Right ventricle myocardium inferior (tissue), 1 donor: ENCODE data around the gene EGFR. TPM values are rescaled to one million over a fixed set of nuclear protein-coding genes. Genes with fewer than 3 reads are reported as not detected.

Experiments
- ATAC-seq: fragments of 200-7000 bp; cut with Tn5 transposase; one replicate; pipeline ENCODE4 v1.9.1; 2020; ENCODE audit warnings: mild to moderate bottlenecking, moderate library complexity
- DNase-seq: peaks from one replicate; pipeline ENCODE4 v3.0.0; 2021; ENCODE audit errors: missing footprints
- intact Hi-C: fragments of 100-400 bp; cut with DNase I; formaldehyde crosslinking; loops from one replicate; pipeline ENCODE4 v1.11.0; 2022
- total RNA-seq: library from RNA; stranded (reverse); fragmentation: NEBNext Ultra II Directional; extraction: Animal tissue kit (Norgen Biotek cat#: 25700); gene quantifications from one replicate; pipeline ENCODE4 v1.2.1, GENCODE V29; 2021
- donor health status: DM: no; HTN: yes; CAD: no; lungs with severe emphysema.

The EGFR gene
- total RNA-seq, 1 donor from 2014 or later: 11.4 TPM

GRCh38 chr7:55140941-55141278 is 122.1 kb downstream of the EGFR start:
- intact Hi-C loops: no loop called here
- DNase-seq (no peak), ATAC-seq (peak; percentile 31)

GRCh38 chr7:55142919-55143600 is 124.2 kb downstream of the EGFR start:
- intact Hi-C loops: no loop called here

GRCh38 chr7:55144333-55145317 is 125.8 kb downstream of the EGFR start:
- DNase-seq (no peak), ATAC-seq (no peak)
- intact Hi-C loops: no loop called here

More at GRCh38 chr7:55142919-55143600, 124.2 kb downstream of the EGFR start:
- no peak for ATAC-seq
- DNase-seq: no peak

GRCh38 chr7:55145606-55146005 is 126.8 kb downstream of the EGFR start:
- no peak for DNase-seq
- no peak for ATAC-seq
- intact Hi-C loops: no loop called here

- intact Hi-C loops: no loop called here
- no peak for ATAC-seq
- DNase-seq: no peak
Observed at GRCh38 chr7:55147101-55147500, 128.3 kb downstream of the EGFR start.

- ATAC-seq: no peak
- intact Hi-C loops: no loop called here
- DNase-seq: no peak
Observed at GRCh38 chr7:55147736-55148135, 128.9 kb downstream of the EGFR start.

GRCh38 chr7:55148571-55148970 is 129.8 kb downstream of the EGFR start:
- ATAC-seq (no peak), DNase-seq (no peak)
- intact Hi-C loops: no loop called here

GRCh38 chr7:55149001-55149400 is 130.2 kb downstream of the EGFR start:
- ATAC-seq (no peak), DNase-seq (no peak)
- intact Hi-C loops: no loop called here

- DNase-seq (no peak), ATAC-seq (no peak)
- intact Hi-C loops: no loop called here
Observed at GRCh38 chr7:55150166-55150565, 131.3 kb downstream of the EGFR start.

- ATAC-seq: peak; percentile 19
- DNase-seq: peak; percentile 56
- intact Hi-C loops: no loop called here
Observed at GRCh38 chr7:55150709-55151451, 132.1 kb downstream of the EGFR start.

- intact Hi-C loops: no loop called here
- no peak for ATAC-seq
- DNase-seq: no peak
Observed at GRCh38 chr7:55152516-55152915, 133.7 kb downstream of the EGFR start.

GRCh38 chr7:55154096-55154495 is 135.3 kb downstream of the EGFR start:
- intact Hi-C loops: no loop called here
- DNase-seq (no peak), ATAC-seq (no peak)

GRCh38 chr7:55155351-55156117 is 136.7 kb downstream of the EGFR start:
- no peak for DNase-seq
- no peak for ATAC-seq
- intact Hi-C loops: no loop called here

GRCh38 chr7:55156919-55157763 is 138.3 kb downstream of the EGFR start:
- DNase-seq: no peak
- intact Hi-C loops: no loop called here
- ATAC-seq: peak; percentile 69

GRCh38 chr7:55157764-55158105 is 138.9 kb downstream of the EGFR start:
- DNase-seq: no peak
- no peak for ATAC-seq
- intact Hi-C loops: no loop called here

GRCh38 chr7:55158541-55159382 is 139.9 kb downstream of the EGFR start:
- intact Hi-C loops: no loop called here
- ATAC-seq: no peak

GRCh38 chr7:55160539-55160938 is 141.7 kb downstream of the EGFR start:
- intact Hi-C loops: no loop called here
- DNase-seq (no peak), ATAC-seq (no peak)

More at GRCh38 chr7:55158541-55159382, 139.9 kb downstream of the EGFR start:
- DNase-seq: no peak
